Omental fat pad (tissue), 4 donors: ENCODE results near the gene LRIG3. TPM values are rescaled to one million over a fixed set of nuclear protein-coding genes. Genes with fewer than 3 reads are reported as not detected.

Source experiments
- ATAC-seq: fragments of 150-250 bp; one replicate; pipeline ENCODE4 v1.9.1; 2016; ENCODE audit warnings: mild to moderate bottlenecking, moderate library complexity; ENCODE audit not compliant: low FRiP score
- DNase-seq: peaks from one replicate; pipeline ENCODE4 v3.0.0-alpha.2; 2019; ENCODE audit warnings: low spot score
- CTCF ChIP-seq, 3 donors: fragments of 450-650 bp; IDR thresholded peaks; one replicate each; pipeline ENCODE4 v1.5.1; 2016 to 2017; ENCODE audit warnings: antibody characterized with exemption in 3 of 3, mild to moderate bottlenecking in 3 of 3, moderate library complexity in 2 of 3
- total RNA-seq, 4 donors: library from RNA; depleted of rRNA; stranded (reverse); fragments of >200 nt; gene quantifications; one replicate each; pipeline ENCODE4 v1.1.0, GENCODE V29; 2016

The LRIG3 gene
- total RNA-seq, 4 donors from 2014 or later: 22.6 to 69.8 (median 31.4) TPM

GRCh38 chr12:58943079-58943478 is 22.8 kb upstream of the LRIG3 start:
- no peak for TF ChIP-seq CTCF (IDR thresholded peaks at IDR 0.05)
- DNase-seq (no peak), ATAC-seq (no peak)

GRCh38 chr12:58942345-58942744 is 22.0 kb upstream of the LRIG3 start:
- DNase-seq: no peak
- TF ChIP-seq CTCF (IDR thresholded peaks at IDR 0.05): no peak
- no peak for ATAC-seq

- ATAC-seq (no peak), DNase-seq (no peak)
- no peak for TF ChIP-seq CTCF (IDR thresholded peaks at IDR 0.05)
Observed at GRCh38 chr12:58939399-58940100, 19.2 kb upstream of the LRIG3 start.

- no peak for TF ChIP-seq CTCF (IDR thresholded peaks at IDR 0.05)
Observed at GRCh38 chr12:58938440-58938839, 18.1 kb upstream of the LRIG3 start.

GRCh38 chr12:58934528-58934927 is 14.2 kb upstream of the LRIG3 start:
- no peak for TF ChIP-seq CTCF (IDR thresholded peaks at IDR 0.05)
- ATAC-seq (no peak), DNase-seq (no peak)

More at GRCh38 chr12:58938440-58938839, 18.1 kb upstream of the LRIG3 start:
- DNase-seq (no peak), ATAC-seq (no peak)

GRCh38 chr12:58932806-58933681 is 12.7 kb upstream of the LRIG3 start:
- ATAC-seq (no peak), DNase-seq (no peak)
- TF ChIP-seq CTCF (IDR thresholded peaks at IDR 0.05): no peak
